Activated T-cell treated with anti-CD3 and anti-CD28 coated beads, Interleukin-2, amount 50 U/mL, for 1 hour (primary cell): ENCODE results near the gene CCDC190.
A peak's percentile ranks its signal among the peaks of the same experiment; 100 is the strongest.
"Not testable (repeated sequence)": the region's sequence is repeated elsewhere in the genome, so short reads cannot be mapped to it uniquely, and the experiment has no call there.

Experiments used
- DNase-seq: peaks from one replicate; pipeline ENCODE4 v3.0.0-alpha.2; 2020

Gene CCDC190

DNA sequence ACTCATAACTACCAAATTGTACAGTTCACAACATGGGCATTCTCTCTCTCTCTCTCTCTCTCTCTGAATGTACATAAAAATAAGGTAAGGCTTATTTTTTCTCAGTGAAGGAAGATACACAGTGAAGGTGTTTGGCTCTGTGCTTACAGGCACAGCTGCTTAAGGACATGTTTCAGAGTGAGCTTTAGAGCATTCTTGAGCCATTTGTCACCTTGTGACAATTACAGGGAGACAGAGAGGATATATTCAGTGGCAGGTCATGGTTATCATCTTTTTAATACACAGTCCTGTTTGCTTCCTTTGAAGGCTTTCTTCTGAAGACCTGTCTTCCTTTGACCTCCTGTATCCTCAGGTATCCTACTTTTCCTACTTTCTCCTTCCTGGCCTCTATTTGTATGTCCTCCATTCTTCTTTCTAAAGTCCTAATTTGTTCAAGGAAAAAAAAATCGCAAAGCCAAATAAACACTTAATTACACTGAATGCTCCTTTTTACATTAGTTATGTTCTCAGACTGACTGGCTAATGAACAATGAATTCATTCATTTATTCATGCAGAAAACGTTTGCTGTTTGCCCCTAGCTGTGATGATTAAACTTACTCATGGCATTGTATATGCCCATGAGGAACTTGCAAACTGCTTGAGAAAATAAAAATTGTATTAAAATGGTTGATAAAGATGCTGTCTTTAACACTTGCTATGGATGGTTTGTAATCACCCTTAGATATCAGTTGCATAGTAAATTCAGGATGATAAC, 37.0 kb downstream of the CCDC190 start:
- DNase-seq: no peak

GRCh38 chr1:162823231-162823630, 37.7 kb downstream of the CCDC190 start:
- no peak for DNase-seq

- DNase-seq: peak; percentile 20
Observed at GRCh38 chr1:162822391-162823200, 38.4 kb downstream of the CCDC190 start.

GRCh38 chr1:162818666-162819065, 42.3 kb downstream of the CCDC190 start:
- not testable (repeated sequence) for DNase-seq

DNA sequence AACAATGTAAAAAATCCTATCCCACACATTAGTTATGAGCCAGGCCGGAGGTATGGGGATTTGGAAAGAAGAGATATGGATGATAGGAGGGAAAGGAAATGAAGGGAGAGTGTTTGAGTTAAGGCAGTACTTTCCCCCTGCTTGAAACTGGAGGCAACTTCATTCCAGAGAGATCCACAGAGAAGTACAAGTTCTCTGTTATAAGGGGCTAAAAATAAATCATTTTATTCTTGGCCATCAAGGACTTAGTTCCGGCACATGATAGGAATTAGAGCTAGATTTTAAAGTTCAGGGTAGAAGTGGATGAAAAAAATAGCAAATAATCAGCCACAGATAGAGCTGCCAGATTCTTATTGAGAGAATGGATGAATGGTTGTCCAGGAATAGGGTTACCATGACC, 42.8 kb downstream of the CCDC190 start:
- not testable (repeated sequence) for DNase-seq

- DNase-seq: not testable (repeated sequence)
Observed at GRCh38 chr1:162812357-162812756, 48.6 kb downstream of the CCDC190 start.

GRCh38 chr1:162807503-162807902, 53.5 kb downstream of the CCDC190 start:
- DNase-seq: not testable (repeated sequence)
